GM18870 (cell line): Measurements from ENCODE around the gene SNAI3.

Source experiments
- ATAC-seq: cut with Tn5 transposase; IDR thresholded peaks from one replicate; pipeline ENCODE4 v1.9.1; 2021; ENCODE audit warnings: moderate library complexity; ENCODE audit not compliant: unreplicated experiment

Gene SNAI3

GRCh38 chr16:88691924-88692560, 5.7 kb upstream of the SNAI3 start:
- ATAC-seq: no peak

DNA sequence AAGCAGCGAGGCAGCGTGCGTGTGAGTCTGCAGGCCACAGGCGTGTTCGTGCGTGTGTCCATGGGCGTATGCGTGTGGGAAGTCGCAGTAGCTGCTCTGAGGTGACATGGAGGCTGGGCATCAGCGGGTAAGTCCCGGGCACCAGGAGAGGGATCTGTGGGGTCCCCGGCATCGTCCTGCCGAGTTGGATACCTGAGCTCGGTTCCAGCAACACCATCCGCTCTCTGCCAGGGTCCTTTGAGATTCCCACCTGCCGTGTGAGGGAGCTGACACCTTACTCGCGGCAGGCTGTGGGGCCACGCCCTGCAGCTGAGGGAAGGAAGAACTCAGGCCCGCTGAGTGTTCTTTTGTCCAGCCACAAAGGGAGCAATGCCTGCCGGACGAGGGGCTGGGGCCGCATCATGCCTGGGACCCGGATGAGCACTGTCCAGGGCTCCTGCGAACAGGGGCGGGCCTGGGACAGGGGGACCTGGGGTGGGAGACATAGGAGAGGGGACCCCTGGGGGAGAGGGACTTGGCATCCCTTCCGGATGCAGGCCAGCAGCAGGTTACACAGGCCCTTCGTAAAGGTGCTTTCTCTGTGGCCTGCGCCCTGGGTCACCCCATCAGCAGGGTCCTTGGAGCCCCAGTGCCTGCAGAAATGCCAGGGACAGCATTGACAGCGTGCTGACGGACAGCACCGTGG, 5.0 kb upstream of the SNAI3 start:
- ATAC-seq: no peak

- no peak for ATAC-seq
Measured at GRCh38 chr16:88690341-88691128, 4.2 kb upstream of the SNAI3 start.

- no peak for ATAC-seq
Measured at GRCh38 chr16:88688013-88688778, 1.9 kb upstream of the SNAI3 start.

- no peak for ATAC-seq
Measured at GRCh38 chr16:88687676-88688012, 1.3 kb upstream of the SNAI3 start.

DNA sequence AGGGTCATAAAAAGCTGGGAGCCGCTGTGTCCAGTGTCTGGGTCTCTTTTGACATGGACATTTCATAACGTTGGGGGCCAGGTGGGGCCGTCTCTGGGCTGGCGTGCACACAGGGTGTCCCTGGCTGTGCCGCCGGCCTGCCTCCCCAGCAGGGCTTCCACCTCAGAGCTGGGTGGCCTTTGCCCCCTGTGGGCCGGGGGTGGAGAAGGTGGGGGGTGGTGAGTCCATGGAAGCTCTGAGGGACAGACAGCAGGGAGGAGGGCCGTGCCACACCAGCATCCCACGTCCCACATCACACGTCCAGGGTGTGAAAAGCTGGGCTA, 908 bp upstream of the SNAI3 start:
- no peak for ATAC-seq

- ATAC-seq: no peak
Measured at GRCh38 chr16:88686062-88686438, 257 bp downstream of the SNAI3 start.

- ATAC-seq: no peak
Measured at GRCh38 chr16:88685156-88686061, 898 bp downstream of the SNAI3 start.

GRCh38 chr16:88684569-88685155, 1.6 kb downstream of the SNAI3 start:
- no peak for ATAC-seq

DNA sequence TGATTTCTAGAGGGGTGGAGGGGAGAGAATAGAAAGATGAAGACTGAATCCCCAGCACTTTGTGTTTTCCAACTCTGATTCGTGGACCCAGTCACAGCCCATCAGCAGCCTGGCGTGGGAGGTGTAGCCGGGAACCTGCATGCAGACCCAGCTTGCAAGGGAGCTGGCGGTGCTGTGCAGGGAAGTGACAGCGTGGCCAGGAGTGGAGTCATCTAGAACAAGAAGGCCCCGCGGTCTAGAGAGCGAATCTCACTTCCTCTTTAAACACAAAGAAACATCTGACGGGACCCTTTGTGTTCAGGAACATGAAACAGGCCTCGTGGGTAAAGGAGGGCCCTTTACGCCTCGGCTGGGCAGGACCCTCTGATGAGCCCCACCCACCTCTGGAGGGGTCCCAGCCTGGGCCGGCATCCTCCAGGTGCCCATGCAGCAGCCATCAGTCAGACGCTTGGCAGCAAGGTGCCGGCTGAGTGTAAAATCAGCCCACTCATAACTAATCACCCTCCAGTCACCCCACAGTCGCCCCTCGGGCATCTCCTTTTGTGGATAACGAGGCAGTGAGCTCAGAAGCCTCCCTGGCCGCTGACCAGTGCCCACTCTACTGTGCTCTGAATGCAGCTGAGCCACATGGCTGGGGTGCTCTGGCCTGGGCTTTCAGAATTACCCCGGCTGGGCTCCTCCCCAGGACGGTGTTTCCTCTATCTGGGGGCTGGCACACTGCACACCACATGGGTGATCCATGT, 4.4 kb downstream of the SNAI3 start:
- no peak for ATAC-seq

DNA sequence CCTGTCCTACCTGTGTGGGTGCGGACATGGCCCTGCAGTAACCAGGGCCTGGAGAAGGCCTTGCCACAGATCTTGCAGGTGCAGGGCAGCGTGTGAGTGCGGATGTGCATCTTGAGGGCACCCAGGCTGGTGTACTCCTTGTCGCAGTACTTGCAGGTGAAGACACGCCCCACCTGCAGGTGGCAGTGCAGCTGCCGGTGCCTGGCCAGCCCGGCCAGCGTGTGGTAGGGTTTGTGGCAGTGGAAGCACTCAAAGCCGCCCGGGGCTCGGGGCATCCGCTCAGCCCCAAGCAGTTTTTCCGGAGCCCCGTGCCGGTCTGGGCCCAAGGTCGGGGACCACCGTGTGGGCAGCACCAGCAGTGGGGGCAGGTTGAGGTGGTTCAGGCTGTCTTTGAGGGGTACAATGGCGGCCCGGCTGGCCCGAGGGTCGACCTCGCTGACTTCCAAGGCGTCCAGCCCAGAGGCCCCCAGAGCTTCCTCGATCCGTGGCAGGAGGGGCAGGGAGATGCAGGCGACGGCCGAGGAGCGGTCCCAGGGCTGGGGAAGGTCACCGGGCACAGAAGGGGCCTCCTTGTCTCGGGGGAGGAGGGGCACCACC, 5.1 kb downstream of the SNAI3 start:
- ATAC-seq: no peak

GRCh38 chr16:88680554-88681083, 5.7 kb downstream of the SNAI3 start:
- ATAC-seq: no peak

DNA sequence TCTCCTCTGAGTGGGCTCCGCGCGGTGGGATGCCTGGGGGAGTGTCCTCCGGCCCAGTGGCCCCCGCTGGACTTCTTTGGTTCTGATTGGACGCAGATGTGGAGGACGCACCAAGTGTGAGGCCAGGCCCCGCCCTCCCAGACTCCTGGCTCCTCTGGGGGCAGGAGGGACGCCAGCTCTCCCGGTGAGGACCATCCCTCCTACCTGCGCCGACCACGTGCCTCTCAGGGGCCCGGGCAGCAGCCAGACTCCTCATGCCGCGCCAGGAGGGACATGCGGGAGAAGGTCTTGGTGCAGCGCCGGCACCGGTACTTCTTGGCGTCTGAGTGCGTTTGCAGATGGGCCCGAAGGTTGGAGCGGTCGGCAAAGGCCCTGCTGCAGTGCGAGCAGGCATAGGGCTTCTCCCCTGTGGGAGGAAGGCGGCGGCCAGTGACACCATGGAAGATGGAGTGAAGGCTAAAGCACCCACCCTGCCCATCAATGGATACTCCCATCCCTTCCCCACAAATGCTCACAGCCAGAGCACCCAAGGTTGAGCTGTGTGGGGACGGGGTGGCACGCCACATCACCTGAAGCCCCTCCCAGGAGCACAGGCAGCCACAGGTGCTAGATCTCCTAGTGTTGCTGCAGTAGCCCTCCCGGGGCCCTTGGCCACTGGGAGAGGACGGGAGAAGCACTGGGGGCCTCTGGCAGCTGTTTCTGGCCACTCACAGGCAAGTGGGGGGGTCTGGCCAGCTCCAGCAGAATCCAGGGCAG, 7.9 kb downstream of the SNAI3 start:
- no peak for ATAC-seq

DNA sequence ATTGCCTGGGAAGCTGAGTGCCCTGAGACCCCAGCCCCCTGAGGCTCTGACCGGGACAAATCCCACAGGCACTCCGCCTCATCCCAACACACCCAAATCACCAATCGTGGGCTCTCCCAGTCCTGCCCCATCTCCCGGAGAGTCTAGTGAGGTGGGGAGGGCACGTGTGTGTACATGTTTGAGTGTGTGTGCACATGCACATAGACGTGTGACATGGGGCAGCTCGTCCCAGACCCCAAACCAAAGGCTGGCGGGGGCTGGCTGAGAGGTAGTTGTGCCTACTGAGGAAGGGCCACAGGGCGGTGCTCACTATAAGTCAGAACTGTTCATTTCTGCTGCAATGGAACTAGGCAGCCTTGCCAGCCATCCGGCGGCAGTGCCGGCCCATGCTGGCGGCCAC, 8.6 kb downstream of the SNAI3 start:
- no peak for ATAC-seq

DNA sequence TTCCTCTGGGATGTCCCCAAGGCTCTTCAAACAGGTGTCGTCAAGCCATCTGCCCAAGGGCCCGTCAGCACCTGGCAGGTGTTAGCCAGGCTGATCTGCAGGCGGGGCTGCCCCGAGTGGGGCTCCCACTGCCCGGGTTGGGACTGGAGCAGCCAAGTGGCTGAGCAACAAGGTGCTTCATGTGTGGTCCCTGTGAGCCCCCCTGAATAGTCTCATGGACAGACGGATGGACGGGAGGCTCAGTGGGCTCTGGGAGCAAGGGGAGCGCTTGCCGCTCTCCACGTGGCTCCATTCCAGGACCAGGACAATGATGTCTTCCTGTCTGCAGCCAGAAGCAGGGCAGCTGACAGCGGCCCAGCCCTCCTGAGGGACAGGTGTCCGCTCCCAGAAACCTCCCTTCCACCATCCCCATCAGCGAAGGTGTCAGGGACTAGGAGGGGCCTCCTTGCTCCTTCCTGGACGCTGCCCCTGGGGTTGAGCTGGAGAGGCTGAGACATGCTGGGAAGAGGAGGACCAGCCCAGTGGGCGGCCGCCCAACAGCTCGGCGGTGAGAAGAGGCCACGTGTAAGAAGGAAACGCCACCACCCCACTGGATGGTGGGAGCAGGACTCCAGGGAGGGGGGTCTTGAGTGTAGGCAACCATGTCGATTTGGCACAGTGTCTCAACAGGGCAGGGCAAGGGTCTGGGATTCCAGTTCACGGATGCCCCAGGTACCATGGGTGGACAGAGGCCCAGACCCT, 9.6 kb downstream of the SNAI3 start:
- ATAC-seq: no peak

- no peak for ATAC-seq
Measured at GRCh38 chr16:88673716-88674379, 12.5 kb downstream of the SNAI3 start.

DNA sequence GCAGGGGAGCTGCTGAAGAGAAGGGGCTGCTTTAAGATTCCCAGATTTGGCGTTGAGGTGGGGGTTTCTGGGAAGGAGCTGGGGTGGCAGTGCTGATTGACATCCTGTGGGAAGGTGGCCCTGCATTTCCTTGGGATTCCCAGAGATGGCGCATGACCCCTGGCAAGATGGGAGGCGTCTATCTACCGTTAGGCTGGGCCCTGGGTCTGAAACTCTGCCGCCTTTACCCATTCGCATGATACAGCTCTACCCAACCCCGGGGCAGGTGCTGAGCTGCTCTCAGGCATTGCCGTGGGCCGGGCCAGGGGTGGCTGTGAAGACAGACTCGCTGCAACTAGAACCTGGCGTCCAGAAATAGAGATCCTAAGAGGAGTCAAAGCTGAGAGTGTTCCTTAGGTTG, 13.5 kb downstream of the SNAI3 start:
- no peak for ATAC-seq
